Adrenal gland (tissue), 12 donors: ENCODE results near the gene HGF. TPM values are rescaled to one million over a fixed set of nuclear protein-coding genes. Genes with fewer than 3 reads are reported as not detected.

Source experiments
- DNase-seq, 7 donors: peaks; one replicate each; pipeline ENCODE4 v3.0.0-alpha.2; 2019 to 2020
- H3K27ac ChIP-seq, 5 donors: fragments of 200-600 bp; sonication (generic) in 4 of 5; 1 replicate in 3 of 5; 2 replicates in 2 of 5; pipeline versions ENCODE4 v1.5.1 to v1.8.0; 2016 to 2020; ENCODE audit warnings: mild to moderate bottlenecking in 1 of 5
- H3K27me3 ChIP-seq: fragments of 200-600 bp; 2 replicates; pipeline ENCODE4 v1.8.0; 2021
- H3K36me3 ChIP-seq, 2 donors: fragments of 200-600 bp; replicated peaks in 1 of 2; 1 replicate in 1 of 2; 2 replicates in 1 of 2; pipeline versions ENCODE4 v1.5.1 to v1.8.0; 2018 to 2022
- H3K4me1 ChIP-seq, 2 donors: fragments of 200-600 bp; replicated peaks in 1 of 2; 1 replicate in 1 of 2; 2 replicates in 1 of 2; pipeline versions ENCODE4 v1.5.1 to v1.8.0; 2018 to 2021
- H3K4me3 ChIP-seq, 4 donors: fragments of 200-600 bp; sonication (generic) in 3 of 4; one replicate each; pipeline ENCODE4 v1.5.1; 2016 to 2018
- H3K9me3 ChIP-seq, 3 donors: fragments of 200-600 bp; sonication (generic) in 1 of 3; replicated peaks in 1 of 3; 1 replicate in 2 of 3; 2 replicates in 1 of 3; pipeline versions ENCODE4 v1.5.1 to v1.8.0; 2016 to 2021
- CTCF ChIP-seq, 6 experiments: fragments of 450-650 bp in 4 of 6; fragments of 200-600 bp in 2 of 6; sonication (generic) in 1 of 6; IDR thresholded peaks; 1 replicate in 5 of 6; 2 replicates in 1 of 6; pipeline versions ENCODE4 v1.5.1 to v1.8.0; 2016 to 2021; ENCODE audit warnings: antibody characterized with exemption in 6 of 6, mild to moderate bottlenecking in 2 of 6, moderate library complexity in 1 of 6
- POLR2A ChIP-seq, 2 donors: fragments of 450-650 bp; IDR thresholded peaks; one replicate each; pipeline ENCODE4 v1.6.1; 2017; ENCODE audit warnings: antibody characterized with exemption in 2 of 2, mild to moderate bottlenecking in 2 of 2, moderate library complexity in 1 of 2
- WGBS, 4 donors: extraction: QIAGEN DNeasy Blood & Tissue Kit in 2 of 4; methylation state at CpG; one replicate each; pipeline versions ENCODE4 v1.1.5 to v1.1.7; 2013 to 2017; 5-methylcytosine and 5-hydroxymethylcytosine counted together
- intact Hi-C, 2 donors: fragments of 100-400 bp; cut with DNase I; formaldehyde crosslinking; loops; one replicate each; pipeline versions ENCODE4 v1.14.1 to v1.15.0; 2022 to 2023
- polyA plus RNA-seq, 3 donors: library from polyadenylated mRNA; stranded (reverse); fragments of 200-250 nt in 2 of 3; fragments of 350-450 nt in 1 of 3; fragmentation: Illumina TruSeq in 1 of 3; extraction: RNeasy Lipid Tissue Mini Kit (QIAGEN cat#74804) in 1 of 3; gene quantifications; one replicate each; pipeline ENCODE4 v1.2.3, GENCODE V29; 2013 to 2014
- total RNA-seq, 9 donors: library from RNA; depleted of rRNA in 4 of 9; stranded (reverse); fragments of >200 nt in 4 of 9; fragments of 120-200 nt in 1 of 9; fragmentation: NEBNext Ultra II Directional in 1 of 9; extraction: Animal tissue kit (Norgen Biotek cat#: 25700) in 1 of 9; gene quantifications; one replicate each; pipeline versions ENCODE4 v1.1.0 to v1.2.4, GENCODE V29; 2013 to 2023
- donor health status: healthy with polysubstance abuse.
- donor health status: Bipolar disorder and iron deficiency.
- donor health status: DM: yes; HTN: yes; CAD: no.
- donor health status: DM: no; HTN: no; CAD: no.
- donor health status: DM: no; HTN: no; CAD: no.
- donor health status: DM: yes; HTN: yes; CAD: no.

Gene HGF
- total and polyA plus RNA-seq, 12 donors, result 3.7 to 157 (median 71.2) TPM

DNA sequence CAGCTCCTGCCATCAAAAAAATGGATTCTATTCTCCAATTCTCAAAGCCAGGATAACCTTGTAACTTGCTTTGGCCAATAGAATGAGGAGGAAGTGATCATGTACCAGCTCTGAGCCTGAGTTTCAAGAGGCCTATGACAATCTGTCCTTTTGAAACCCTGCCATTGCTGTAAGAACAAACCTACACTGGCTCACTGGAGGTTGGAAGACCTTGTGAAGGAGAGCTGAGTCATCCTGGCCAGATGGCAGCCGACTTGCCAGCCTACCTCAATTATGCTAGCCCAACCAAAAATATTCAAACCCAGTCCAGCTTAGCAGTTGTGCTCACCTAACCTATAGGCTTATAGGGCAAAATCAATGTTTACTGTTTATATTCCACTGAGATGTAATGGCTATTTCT, 93.0 kb downstream of the HGF start:
- Histone ChIP-seq H3K27ac (peak overlapping the region in 1 of 5 donors; percentile 13), H3K4me3 (no peak overlapping the region), H3K9me3 (no peaks in the 10 kb centered on the region), H3K27me3 (no peaks in the 10 kb centered on the region), H3K36me3 (no peaks in the 10 kb centered on the region), H3K4me1 (peaks cover 0 to 10% of the 10 kb centered on the region in 2 donors)
- WGBS, 4 donors, result 30 to 61% (median 43%) methylated on average over 1 of the region's 1 CpG
- peak in 4 of 7 donors; percentile 14 to 25 (median 18) for DNase-seq
- no peak for TF ChIP-seq CTCF (IDR thresholded peaks at IDR 0.05)
- no peak for TF ChIP-seq POLR2A (IDR thresholded peaks at IDR 0.05)
- intact Hi-C loops, result no loop called here

DNA sequence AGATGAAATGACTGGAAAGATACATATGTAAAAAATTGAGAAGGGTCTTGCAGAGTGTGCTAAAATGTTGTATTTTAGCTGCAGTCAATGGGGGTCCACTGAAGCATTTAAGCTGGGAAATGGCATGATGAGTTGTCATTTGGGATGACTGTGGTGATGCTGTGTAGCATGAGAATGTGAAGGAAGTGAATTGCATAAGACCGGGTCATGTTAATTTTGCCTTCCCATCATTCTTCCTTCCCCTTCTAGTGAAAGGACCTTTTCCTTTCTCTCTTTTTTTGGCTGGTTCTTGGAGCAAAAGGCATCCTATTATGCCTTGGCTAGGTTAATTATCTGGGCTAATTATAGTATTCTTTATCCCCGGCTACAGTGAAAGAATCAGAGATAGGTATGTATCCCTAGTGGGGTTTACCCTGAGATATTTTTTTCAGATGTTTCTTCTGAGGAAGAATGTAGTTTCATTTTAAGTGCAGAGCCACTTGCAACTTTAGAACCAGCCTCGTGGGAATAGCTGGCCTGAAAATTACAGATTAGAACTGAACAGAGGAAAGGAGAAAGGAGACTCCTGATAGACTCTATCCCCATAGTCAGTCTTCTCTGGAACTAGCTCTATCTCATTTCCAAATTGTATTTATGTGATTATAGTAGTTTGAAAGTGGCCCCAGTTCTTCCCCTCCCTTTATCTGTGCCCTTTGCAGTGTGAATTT, 93.6 kb downstream of the HGF start:
- peaks cover 0 to 10% of the 10 kb centered on the region in 2 donors for H3K4me1 ChIP-seq
- intact Hi-C loops, result no loop called here
- H3K4me3 ChIP-seq, result no peak overlapping the region
- H3K27ac ChIP-seq, result peak overlapping the region in 1 of 5 donors; percentile 13
- H3K9me3 ChIP-seq, result no peaks in the 10 kb centered on the region
- WGBS, 4 donors, result 48 to 61% (median 60%) methylated on average over 3 of the region's 3 CpGs
- no peak for TF ChIP-seq CTCF (IDR thresholded peaks at IDR 0.05)
- TF ChIP-seq POLR2A (IDR thresholded peaks at IDR 0.05), result no peak
- no peak for DNase-seq
- H3K27me3 ChIP-seq, result no peaks in the 10 kb centered on the region
- no peaks in the 10 kb centered on the region for H3K36me3 ChIP-seq

GRCh38 chr7:81674431-81674830, 95.4 kb downstream of the HGF start:
- Histone ChIP-seq H3K4me1 (peaks cover 0 to 10% of the 10 kb centered on the region in 2 donors), H3K27me3 (no peaks in the 10 kb centered on the region), H3K36me3 (no peaks in the 10 kb centered on the region), H3K27ac (no peak overlapping the region), H3K4me3 (no peak overlapping the region), H3K9me3 (no peaks in the 10 kb centered on the region)
- no peak for DNase-seq
- intact Hi-C loops, result no loop called here
- TF ChIP-seq CTCF (IDR thresholded peaks at IDR 0.05) (no peak), POLR2A (IDR thresholded peaks at IDR 0.05) (no peak)
- WGBS, 4 donors, result 37 to 55% (median 42%) methylated on average over 2 of the region's 2 CpGs

DNA sequence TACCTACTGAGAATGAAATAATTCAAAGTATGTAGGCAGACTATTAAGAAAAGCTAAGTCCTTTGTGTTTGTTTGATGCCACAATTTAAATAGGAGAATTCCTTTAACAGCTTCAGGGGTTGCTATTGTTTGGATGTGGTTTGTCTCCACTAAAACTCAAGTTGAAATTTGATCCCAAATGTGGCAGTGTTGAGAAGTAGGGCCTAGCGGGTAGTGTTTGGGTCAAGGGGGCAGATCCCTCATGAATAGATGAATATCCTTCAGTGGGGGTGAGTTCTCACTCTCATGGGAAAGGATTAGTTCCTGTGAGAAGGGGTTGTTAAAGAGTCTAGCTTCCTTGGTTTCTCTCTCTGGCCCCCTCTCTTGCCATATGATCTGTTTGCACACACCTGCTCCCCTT, 97.0 kb downstream of the HGF start:
- 86 to 94% (median 89%) methylated on average over 1 of the region's 1 CpG for WGBS, 4 donors
- H3K27ac ChIP-seq, result no peak overlapping the region
- TF ChIP-seq POLR2A (IDR thresholded peaks at IDR 0.05), result no peak
- TF ChIP-seq CTCF (IDR thresholded peaks at IDR 0.05), result no peak
- H3K9me3 ChIP-seq, result no peaks in the 10 kb centered on the region
- H3K36me3 ChIP-seq, result no peaks in the 10 kb centered on the region
- no peak overlapping the region for H3K4me3 ChIP-seq
- DNase-seq, result no peak
- intact Hi-C loops, result no loop called here
- peaks cover 0 to 10% of the 10 kb centered on the region in 2 donors for H3K4me1 ChIP-seq
- H3K27me3 ChIP-seq, result no peaks in the 10 kb centered on the region
